Tibial nerve (tissue), 4 donors: ENCODE measurements around the gene PTMS. TPM values are rescaled to one million over a fixed set of nuclear protein-coding genes. Genes with fewer than 3 reads are reported as not detected.

Source experiments
- DNase-seq, 2 donors: peaks; one replicate each; pipeline ENCODE4 v3.0.0-alpha.2; 2019; ENCODE audit warnings: low spot score in 2 of 2
- H3K27ac ChIP-seq, 4 donors: fragments of 200-600 bp; sonication (generic) in 3 of 4; one replicate each; pipeline ENCODE4 v1.5.1; 2017 to 2019; ENCODE audit warnings: mild to moderate bottlenecking in 1 of 4
- H3K27me3 ChIP-seq, 2 donors: fragments of 200-600 bp; sonication (generic) in 1 of 2; one replicate each; pipeline versions ENCODE4 v1.5.1 to v1.6.0; 2017 to 2019
- H3K36me3 ChIP-seq, 3 donors: fragments of 200-600 bp; sonication (generic); one replicate each; pipeline ENCODE4 v1.5.1; 2018 to 2019
- H3K4me1 ChIP-seq, 4 donors: fragments of 200-600 bp; sonication (generic) in 3 of 4; one replicate each; pipeline ENCODE4 v1.5.1; 2017 to 2019
- H3K4me3 ChIP-seq, 4 donors: fragments of 200-600 bp; sonication (generic) in 3 of 4; one replicate each; pipeline ENCODE4 v1.5.1; 2017 to 2019; ENCODE audit warnings: mild to moderate bottlenecking in 1 of 4, moderate library complexity in 1 of 4
- H3K9me3 ChIP-seq, 4 donors: fragments of 200-600 bp; sonication (generic) in 3 of 4; one replicate each; pipeline ENCODE4 v1.5.1; 2017 to 2019
- CTCF ChIP-seq, 5 experiments: fragments of 200-600 bp in 3 of 5; fragments of 450-650 bp in 2 of 5; sonication (generic) in 3 of 5; IDR thresholded peaks; one replicate each; pipeline ENCODE4 v1.5.1; 2016 to 2019; ENCODE audit warnings: antibody characterized with exemption in 5 of 5, mild to moderate bottlenecking in 3 of 5, moderate library complexity in 2 of 5
- EP300 ChIP-seq, 2 donors: sonication (generic); formaldehyde crosslinking; IDR thresholded peaks; one replicate each; pipeline ENCODE4 v1.6.1; 2017; ENCODE audit warnings: antibody characterized with exemption in 2 of 2, mild to moderate bottlenecking in 1 of 2
- POLR2A ChIP-seq, 2 donors: fragments of 450-650 bp; IDR thresholded peaks; one replicate each; pipeline ENCODE4 v1.6.1; 2017; ENCODE audit warnings: antibody characterized with exemption in 2 of 2, mild to moderate bottlenecking in 2 of 2, moderate library complexity in 2 of 2
- WGBS, 2 donors: methylation state at CpG; one replicate each; pipeline ENCODE4 v1.1.5; 2018; 5-methylcytosine and 5-hydroxymethylcytosine counted together
- total RNA-seq, 4 donors: library from RNA; depleted of rRNA; stranded (reverse); fragments of >200 nt; gene quantifications; one replicate each; pipeline ENCODE4 v1.1.0, GENCODE V29; 2016

PTMS gene
- total RNA-seq, 4 donors from 2014 or later: 112 to 225 (median 174) TPM

GRCh38 chr12:6795088-6795487, 28.9 kb downstream of the PTMS start:
- no peaks in the 10 kb centered on the region for H3K4me1 ChIP-seq
- no peaks in the 10 kb centered on the region for H3K9me3 ChIP-seq
- no peak overlapping the region for H3K4me3 ChIP-seq
- DNase-seq: no peak
- no peaks in the 10 kb centered on the region for H3K27me3 ChIP-seq
- H3K27ac ChIP-seq: no peak overlapping the region
- WGBS, 2 donors: 80 to 90% methylated on average over 2 of the region's 2 CpGs
- TF ChIP-seq EP300 (IDR thresholded peaks at IDR 0.05) (no peak), POLR2A (IDR thresholded peaks at IDR 0.05) (no peak), CTCF (IDR thresholded peaks at IDR 0.05) (no peak)
- no peaks in the 10 kb centered on the region for H3K36me3 ChIP-seq

GRCh38 chr12:6796576-6796975, 30.4 kb downstream of the PTMS start:
- WGBS, 2 donors: 91 to 95% methylated on average over 4 of the region's 4 CpGs

GRCh38 chr12:6799147-6799546, 33.0 kb downstream of the PTMS start:
- WGBS, 2 donors: 90 to 92% methylated on average over 5 of the region's 5 CpGs
- H3K4me3 ChIP-seq: no peak overlapping the region
- H3K27ac ChIP-seq: no peak overlapping the region
- H3K27me3 ChIP-seq: no peaks in the 10 kb centered on the region
- H3K36me3 ChIP-seq: no peaks in the 10 kb centered on the region
- H3K4me1 ChIP-seq: no peaks in the 10 kb centered on the region
- TF ChIP-seq EP300 (IDR thresholded peaks at IDR 0.05) (no peak), POLR2A (IDR thresholded peaks at IDR 0.05) (no peak), CTCF (IDR thresholded peaks at IDR 0.05) (no peak)
- no peaks in the 10 kb centered on the region for H3K9me3 ChIP-seq
- no peak for DNase-seq

More at GRCh38 chr12:6796576-6796975, 30.4 kb downstream of the PTMS start:
- H3K27me3 ChIP-seq: no peaks in the 10 kb centered on the region
- no peaks in the 10 kb centered on the region for H3K36me3 ChIP-seq
- H3K4me1 ChIP-seq: no peaks in the 10 kb centered on the region
- H3K4me3 ChIP-seq: no peak overlapping the region
- no peaks in the 10 kb centered on the region for H3K9me3 ChIP-seq
- no peak overlapping the region for H3K27ac ChIP-seq
- TF ChIP-seq CTCF (IDR thresholded peaks at IDR 0.05) (no peak), POLR2A (IDR thresholded peaks at IDR 0.05) (no peak), EP300 (IDR thresholded peaks at IDR 0.05) (no peak)
- no peak for DNase-seq

- TF ChIP-seq EP300 (IDR thresholded peaks at IDR 0.05): no peak
- TF ChIP-seq CTCF (IDR thresholded peaks at IDR 0.05): no peak
- no peak for TF ChIP-seq POLR2A (IDR thresholded peaks at IDR 0.05)
- Histone ChIP-seq H3K27ac (no peak overlapping the region), H3K4me1 (no peaks in the 10 kb centered on the region), H3K4me3 (no peak overlapping the region), H3K27me3 (no peaks in the 10 kb centered on the region), H3K9me3 (no peaks in the 10 kb centered on the region), H3K36me3 (no peaks in the 10 kb centered on the region)
- WGBS, 2 donors: 71 to 77% methylated on average over 1 of the region's 1 CpG
- no peak for DNase-seq
These were observed 41.0 kb downstream of the PTMS start for GRCh38 chr12:6807170-6807569.

GRCh38 chr12:6809056-6809455, 42.9 kb downstream of the PTMS start:
- Histone ChIP-seq H3K4me1 (no peaks in the 10 kb centered on the region), H3K36me3 (no peaks in the 10 kb centered on the region), H3K27ac (no peak overlapping the region), H3K4me3 (no peak overlapping the region), H3K9me3 (no peaks in the 10 kb centered on the region), H3K27me3 (no peaks in the 10 kb centered on the region)
- no peak for TF ChIP-seq CTCF (IDR thresholded peaks at IDR 0.05)
- TF ChIP-seq POLR2A (IDR thresholded peaks at IDR 0.05): no peak
- no peak for TF ChIP-seq EP300 (IDR thresholded peaks at IDR 0.05)
- DNase-seq: no peak
- 62 to 75% methylated on average over 10 of the region's 10 CpGs for WGBS, 2 donors
